ENCODE measurements around the gene LCNL1.

The LCNL1 gene

GRCh38 chr9:136956604-136957003 is 26.2 kb upstream of the LCNL1 start:
- H3K79me2 ChIP-seq = no peaks in the 10 kb centered on the region
- H3K4me3 ChIP-seq (ENCODE audit: low read depth, low read length) = no peak overlapping the region
- H3K9ac ChIP-seq = no peak overlapping the region
- no peak overlapping the region for H3K4me2 ChIP-seq (ENCODE audit: low read length)
- no peaks in the 10 kb centered on the region for H3K27me3 ChIP-seq (ENCODE audit: control insufficient read depth, insufficient read depth, low read length)
- H3K9me3 ChIP-seq (ENCODE audit: control insufficient read depth, low read length) = no peaks in the 10 kb centered on the region
- H3K36me3 ChIP-seq (ENCODE audit: control insufficient read depth, insufficient read depth, low read length) = no peaks in the 10 kb centered on the region
- no peak for TF ChIP-seq CTCF (IDR thresholded peaks at IDR 0.05)
- H2AFZ ChIP-seq = no peak overlapping the region
- H3K27ac ChIP-seq = no peak overlapping the region
- H3K4me1 ChIP-seq = no peaks in the 10 kb centered on the region

GRCh38 chr9:136957461-136957860 is 25.3 kb upstream of the LCNL1 start:
- Histone ChIP-seq H3K9me3 (ENCODE audit: control insufficient read depth, low read length) (no peaks in the 10 kb centered on the region), H3K36me3 (ENCODE audit: control insufficient read depth, insufficient read depth, low read length) (no peaks in the 10 kb centered on the region), H3K27ac (no peak overlapping the region), H3K4me2 (ENCODE audit: low read length) (no peak overlapping the region), H3K9ac (no peak overlapping the region), H2AFZ (no peak overlapping the region), H3K4me3 (ENCODE audit: low read depth, low read length) (no peak overlapping the region), H3K4me1 (no peaks in the 10 kb centered on the region), H3K79me2 (no peaks in the 10 kb centered on the region), H3K27me3 (ENCODE audit: control insufficient read depth, insufficient read depth, low read length) (no peaks in the 10 kb centered on the region)
- no peak for TF ChIP-seq CTCF (IDR thresholded peaks at IDR 0.05)

GRCh38 chr9:136957901-136958300 is 24.9 kb upstream of the LCNL1 start:
- H3K79me2 ChIP-seq = no peaks in the 10 kb centered on the region
- no peak for TF ChIP-seq CTCF (IDR thresholded peaks at IDR 0.05)
- no peaks in the 10 kb centered on the region for H3K4me1 ChIP-seq
- no peak overlapping the region for H3K4me2 ChIP-seq (ENCODE audit: low read length)
- no peak overlapping the region for H2AFZ ChIP-seq
- no peak overlapping the region for H3K27ac ChIP-seq
- H3K9ac ChIP-seq = no peak overlapping the region
- H3K9me3 ChIP-seq (ENCODE audit: control insufficient read depth, low read length) = no peaks in the 10 kb centered on the region
- no peaks in the 10 kb centered on the region for H3K36me3 ChIP-seq (ENCODE audit: control insufficient read depth, insufficient read depth, low read length)
- no peak overlapping the region for H3K4me3 ChIP-seq (ENCODE audit: low read depth, low read length)
- H3K27me3 ChIP-seq (ENCODE audit: control insufficient read depth, insufficient read depth, low read length) = no peaks in the 10 kb centered on the region

- Histone ChIP-seq H3K4me2 (ENCODE audit: low read length) (no peak overlapping the region), H3K9ac (no peak overlapping the region), H3K79me2 (no peaks in the 10 kb centered on the region), H2AFZ (no peak overlapping the region), H3K9me3 (ENCODE audit: control insufficient read depth, low read length) (no peaks in the 10 kb centered on the region), H3K4me3 (ENCODE audit: low read depth, low read length) (no peak overlapping the region), H3K4me1 (no peaks in the 10 kb centered on the region), H3K36me3 (ENCODE audit: control insufficient read depth, insufficient read depth, low read length) (no peaks in the 10 kb centered on the region), H3K27me3 (ENCODE audit: control insufficient read depth, insufficient read depth, low read length) (no peaks in the 10 kb centered on the region), H3K27ac (no peak overlapping the region)
- no peak for TF ChIP-seq CTCF (IDR thresholded peaks at IDR 0.05)
Measured at GRCh38 chr9:136958473-136958872, 24.3 kb upstream of the LCNL1 start.
